GM23248 (cell line): Measurements from ENCODE around the gene INPP5A. TPM values are rescaled to one million over a fixed set of nuclear protein-coding genes. Genes with fewer than 3 reads are reported as not detected.
"Not testable (repeated sequence)": the region's sequence is repeated elsewhere in the genome, so short reads cannot be mapped to it uniquely, and the experiment has no call there.

Experiments
- DNase-seq: peaks from one replicate; pipeline ENCODE4 v3.0.0-alpha.2; 2015
- H2AFZ ChIP-seq: fragments of 200-600 bp; sonication (generic); 2 replicates; pipeline ENCODE4 v1.6.1; 2016; ENCODE audit warnings: antibody characterized with exemption
- H3F3A ChIP-seq: fragments of 200-600 bp; sonication (generic); 2 replicates; pipeline ENCODE4 v1.6.1; 2016; ENCODE audit warnings: mild to moderate bottlenecking, antibody characterized with exemption, mixed run types; ENCODE audit not compliant: insufficient read depth
- H3K27ac ChIP-seq: fragments of 200-600 bp; sonication (generic); 2 replicates; pipeline ENCODE4 v1.5.1; 2016; ENCODE audit warnings: mild to moderate bottlenecking
- H3K27me3 ChIP-seq: fragments of 200-600 bp; sonication (generic); replicated peaks from 2 replicates; pipeline ENCODE4 v1.6.1; 2016; ENCODE audit warnings: mild to moderate bottlenecking; ENCODE audit not compliant: insufficient read depth
- H3K36me3 ChIP-seq: fragments of 200-600 bp; sonication (generic); 2 replicates; pipeline ENCODE4 v1.6.1; 2016; ENCODE audit warnings: low read depth, mild to moderate bottlenecking
- H3K4me1 ChIP-seq: fragments of 200-600 bp; sonication (generic); 2 replicates; pipeline ENCODE4 v1.6.1; 2016; ENCODE audit warnings: mild to moderate bottlenecking; ENCODE audit not compliant: insufficient read depth
- H3K4me2 ChIP-seq: fragments of 200-600 bp; sonication (generic); one replicate; pipeline ENCODE4 v1.6.1; 2016; ENCODE audit warnings: mild to moderate bottlenecking; ENCODE audit not compliant: unreplicated experiment
- H3K4me3 ChIP-seq: fragments of 200-600 bp; sonication (generic); 2 replicates; pipeline ENCODE4 v1.5.1; 2016; ENCODE audit warnings: mild to moderate bottlenecking
- H3K79me2 ChIP-seq: fragments of 200-600 bp; sonication (generic); 2 replicates; pipeline ENCODE4 v1.6.1; 2016; ENCODE audit warnings: mild to moderate bottlenecking; ENCODE audit not compliant: insufficient read depth
- H3K9ac ChIP-seq: fragments of 200-600 bp; sonication (generic); 2 replicates; pipeline ENCODE4 v1.6.1; 2016; ENCODE audit warnings: mild to moderate bottlenecking
- H3K9me2 ChIP-seq: fragments of 200-600 bp; sonication (generic); 2 replicates; pipeline ENCODE4 v1.6.1; 2016; ENCODE audit warnings: mixed run types, mild to moderate bottlenecking, moderate library complexity; ENCODE audit not compliant: insufficient read depth
- H3K9me3 ChIP-seq: fragments of 200-600 bp; sonication (generic); one replicate; pipeline ENCODE4 v1.6.1; 2017; ENCODE audit warnings: low read depth
- H4K20me1 ChIP-seq: fragments of 200-600 bp; sonication (generic); 2 replicates; pipeline ENCODE4 v1.6.0; 2016; ENCODE audit not compliant: insufficient read depth
- EZH2 ChIP-seq: fragments of 200-600 bp; sonication (generic); IDR thresholded peaks from 2 replicates; pipeline ENCODE4 v1.6.1; 2018; ENCODE audit warnings: antibody characterized with exemption, mild to moderate bottlenecking; ENCODE audit not compliant: insufficient read depth, poor library complexity, severe bottlenecking
- EZH2phosphoT487 ChIP-seq: fragments of 200-600 bp; sonication (generic); IDR thresholded peaks from 2 replicates; pipeline ENCODE4 v1.6.1; 2018; ENCODE audit warnings: antibody characterized with exemption, moderate library complexity, mild to moderate bottlenecking, low read depth; ENCODE audit not compliant: insufficient read depth
- WGBS, 2 experiments: methylation state at CpG; one replicate each; pipeline ENCODE4 v1.1.6; 2015 to 2017; ENCODE audit warnings: low lambda C conversion rate in 2 of 2, low coverage in 1 of 2; ENCODE audit errors: missing lambda C conversion rate in 2 of 2; 5-methylcytosine and 5-hydroxymethylcytosine counted together
- in situ Hi-C: fragments of 300-500 bp; cut with MboI; formaldehyde crosslinking; loops from 2 replicates; pipeline ENCODE4 v1.15.0; 2020
- polyA plus RNA-seq: library from polyadenylated mRNA; unstranded; fragments of >200 nt; fragmentation: Nextera tagmentation; extraction: Ambion mirVana; gene quantifications from 2 replicates; pipeline ENCODE4 v1.2.1, GENCODE V29; 2016
- total RNA-seq: library from RNA; depleted of rRNA; stranded (reverse); fragments of >200 nt; shearing (Covaris generic); gene quantifications from 2 replicates; pipeline ENCODE4 v1.2.3, GENCODE V29; 2014

Gene INPP5A
- total and polyA plus RNA-seq, 2 experiments from 2014 or later: 2.3 to 35.2 TPM

DNA sequence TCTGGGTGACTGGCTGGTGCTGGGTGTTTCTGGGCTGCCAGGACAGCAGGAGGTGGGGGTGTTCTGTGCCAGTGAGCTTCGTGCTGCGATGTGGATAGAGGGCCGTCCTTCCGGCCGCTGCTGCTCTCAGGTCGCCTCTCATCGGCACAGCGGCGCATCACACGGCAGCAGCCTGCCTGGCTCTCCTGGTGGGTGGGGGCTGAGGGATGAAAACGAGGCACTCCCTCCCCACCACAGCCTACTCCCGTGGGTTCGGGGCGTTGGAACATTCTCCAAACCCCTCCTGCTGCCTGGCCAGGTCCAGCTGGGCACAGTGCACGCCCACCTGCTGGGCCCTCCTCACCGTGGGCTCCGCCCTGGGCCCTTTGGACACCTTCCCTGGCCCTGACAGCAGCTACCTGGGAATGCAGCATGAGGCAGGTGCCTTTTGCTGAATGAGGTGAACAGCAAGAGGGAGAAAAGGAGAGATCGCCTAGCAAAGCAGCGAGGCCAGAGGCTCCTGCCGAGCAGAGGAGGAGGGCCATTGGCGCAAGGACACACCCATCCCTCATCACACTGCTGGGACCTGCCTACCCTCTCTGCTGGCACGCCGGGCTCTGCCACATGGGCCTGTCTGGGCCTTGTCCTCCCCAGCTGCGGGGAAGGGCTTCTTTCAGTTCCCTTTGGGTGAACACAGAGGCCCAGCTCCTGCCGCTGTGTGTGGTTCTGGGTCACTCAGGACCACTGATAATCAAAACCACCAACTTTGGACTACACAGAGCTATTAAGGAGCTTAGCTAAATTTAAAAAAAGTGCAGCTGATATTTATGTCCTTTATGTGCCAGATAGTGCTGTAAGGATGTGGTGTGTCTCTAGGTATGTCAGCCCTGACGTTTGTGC, 33.4 kb downstream of the INPP5A start:
- WGBS, 2 experiments: 83 to 84% methylated on average over 25 to 26 of the region's 26 CpGs
- Histone ChIP-seq H3F3A (peaks cover 7% of the 10 kb centered on the region; the same call in 1 of the 2 replicates), H4K20me1 (no peaks in the 10 kb centered on the region; the same call in 1 of the 2 replicates), H3K36me3 (no peaks in the 10 kb centered on the region), H3K27ac (no peak overlapping the region), H3K4me1 (peaks cover 14% of the 10 kb centered on the region), H3K9me2 (no peaks in the 10 kb centered on the region), H3K4me3 (no peak overlapping the region), H3K79me2 (peaks cover 87% of the 10 kb centered on the region), H2AFZ (no peak overlapping the region), H3K27me3 (no peaks in the 10 kb centered on the region), H3K4me2 (no peak overlapping the region), H3K9ac (no peak overlapping the region), H3K9me3 (no peaks in the 10 kb centered on the region)
- TF ChIP-seq EZH2phosphoT487 (no peak), EZH2 (no peak)
- no peak for DNase-seq
- in situ Hi-C loops: no loop called here

DNA sequence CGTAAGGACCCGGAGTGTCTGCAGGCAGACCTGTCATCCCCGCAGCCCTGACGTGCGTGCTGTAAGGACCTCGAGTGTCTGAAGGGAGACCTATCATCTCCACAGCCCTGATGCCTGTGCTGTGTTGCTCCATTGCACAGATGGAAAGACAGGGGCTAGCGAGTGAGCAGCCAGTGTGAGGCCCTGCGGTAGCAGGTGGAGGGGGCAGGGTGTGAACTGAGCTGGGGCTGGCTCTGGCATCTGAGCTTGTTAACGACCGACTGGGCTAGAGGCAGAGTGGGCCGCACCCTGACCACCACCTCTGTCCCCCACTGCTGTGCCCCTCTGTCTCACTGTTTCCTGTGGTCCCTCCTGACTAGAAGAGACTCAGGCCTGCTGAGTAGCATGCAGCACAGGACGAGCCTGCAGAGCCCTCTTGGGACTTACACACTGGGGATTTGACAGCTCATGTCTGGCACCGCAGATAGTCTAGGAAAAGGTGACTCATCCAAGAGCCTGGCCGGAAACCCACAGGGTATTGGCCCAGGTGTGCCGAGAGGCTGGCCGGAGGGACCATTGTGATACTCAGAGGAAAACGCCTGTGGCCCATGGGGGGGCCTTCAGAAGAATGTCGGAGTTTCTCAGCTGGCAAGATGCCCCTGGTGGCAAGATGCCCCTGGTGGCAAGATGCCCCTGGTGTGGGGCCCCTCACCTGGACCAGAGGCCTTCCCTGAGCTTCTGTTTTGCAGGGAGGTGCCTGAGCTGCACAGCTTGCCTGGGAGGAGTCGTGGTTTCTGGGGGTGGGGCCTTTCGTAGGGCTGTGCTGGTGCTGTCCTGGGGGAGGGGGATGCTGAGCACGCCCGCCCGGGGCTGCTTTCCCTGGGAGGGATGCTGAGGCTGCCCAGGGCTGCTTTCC, 34.3 kb downstream of the INPP5A start:
- Histone ChIP-seq H3F3A (peaks cover 7% of the 10 kb centered on the region; the same call in 1 of the 2 replicates), H3K79me2 (peaks cover 87% of the 10 kb centered on the region), H3K4me2 (no peak overlapping the region), H3K9me3 (no peaks in the 10 kb centered on the region), H3K9me2 (no peaks in the 10 kb centered on the region), H3K27me3 (no peaks in the 10 kb centered on the region), H3K36me3 (no peaks in the 10 kb centered on the region), H2AFZ (no peak overlapping the region), H3K4me3 (no peak overlapping the region), H3K27ac (no peak overlapping the region), H3K9ac (no peak overlapping the region), H4K20me1 (no peaks in the 10 kb centered on the region; the same call in 1 of the 2 replicates), H3K4me1 (peaks cover 14% of the 10 kb centered on the region)
- 45 to 48% methylated on average over 19 to 22 of the region's 23 CpGs for WGBS, 2 experiments
- in situ Hi-C loops: no loop called here
- peak; percentile 92 for DNase-seq
- no peak for TF ChIP-seq EZH2
- no peak for TF ChIP-seq EZH2phosphoT487

DNA sequence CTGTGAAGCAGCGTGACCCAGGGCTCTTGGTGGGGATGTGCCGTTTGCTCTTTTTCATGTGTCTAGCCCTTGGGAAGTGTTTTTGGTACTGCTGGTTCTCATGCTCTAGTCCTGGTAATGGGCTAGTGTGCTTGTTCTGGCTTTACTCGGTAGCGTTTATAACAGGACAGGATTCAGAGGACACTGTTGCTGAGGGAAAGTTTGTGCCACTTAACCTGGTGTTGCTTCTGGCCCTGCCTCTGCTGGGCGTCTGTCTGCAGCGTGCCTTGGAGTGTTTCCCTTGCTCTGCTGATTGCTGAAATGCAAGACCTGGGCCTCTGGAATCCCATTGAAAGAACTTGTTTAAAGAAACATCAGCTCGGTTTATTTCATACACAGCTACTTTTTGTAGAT, 35.0 kb downstream of the INPP5A start:
- Histone ChIP-seq H3K4me3 (no peak overlapping the region), H2AFZ (no peak overlapping the region), H3K36me3 (no peaks in the 10 kb centered on the region), H3K4me1 (peaks cover 14% of the 10 kb centered on the region), H3K9me3 (no peaks in the 10 kb centered on the region), H3F3A (peaks cover 7% of the 10 kb centered on the region; the same call in 1 of the 2 replicates), H3K27me3 (no peaks in the 10 kb centered on the region), H4K20me1 (no peaks in the 10 kb centered on the region; the same call in 1 of the 2 replicates), H3K27ac (no peak overlapping the region), H3K4me2 (no peak overlapping the region), H3K9ac (no peak overlapping the region), H3K9me2 (no peaks in the 10 kb centered on the region), H3K79me2 (peaks cover 88% of the 10 kb centered on the region)
- 42 to 46% methylated on average over 7 of the region's 7 CpGs for WGBS, 2 experiments
- peak; percentile 26 for DNase-seq
- in situ Hi-C loops: no loop called here
- no peak for TF ChIP-seq EZH2phosphoT487
- no peak for TF ChIP-seq EZH2

DNA sequence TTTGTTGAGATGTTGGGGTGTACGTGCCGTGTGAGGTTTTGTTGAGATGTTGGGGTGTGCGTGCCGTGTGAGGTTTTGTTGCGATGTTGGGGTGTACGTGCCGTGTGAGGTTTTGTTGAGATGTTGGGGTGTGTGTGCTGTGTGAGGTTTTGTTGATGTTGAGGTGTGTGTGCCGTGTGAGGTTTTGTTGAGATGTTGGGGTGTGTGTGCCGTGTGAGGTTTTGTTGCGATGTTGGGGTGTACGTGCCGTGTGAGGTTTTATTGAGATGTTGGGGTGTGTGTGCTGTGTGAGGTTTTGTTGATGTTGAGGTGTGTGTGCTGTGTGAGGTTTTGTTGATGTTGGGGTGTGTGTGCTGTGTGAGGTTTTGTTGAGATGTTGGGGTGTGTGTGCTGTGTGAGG, 35.4 kb downstream of the INPP5A start:
- H3K9ac ChIP-seq, H3K27ac ChIP-seq, H3F3A ChIP-seq, H3K36me3 ChIP-seq, H3K4me3 ChIP-seq, H3K27me3 ChIP-seq, H3K9me3 ChIP-seq, in situ Hi-C loops, H2AFZ ChIP-seq, H4K20me1 ChIP-seq, H3K4me2 ChIP-seq, H3K9me2 ChIP-seq, DNase-seq: not testable (repeated sequence)
- peaks cover 87% of the 10 kb centered on the region for H3K79me2 ChIP-seq
- 96 to 97% methylated on average over 8 to 12 of the region's 12 CpGs for WGBS, 2 experiments
- peaks cover 14% of the 10 kb centered on the region for H3K4me1 ChIP-seq
